HepG2 (cell line): ENCODE data around the gene TMEM151A. TPM values are rescaled to one million over a fixed set of nuclear protein-coding genes. Genes with fewer than 3 reads are reported as not detected.

Experiments used
- DNMT1 ChIP-seq: sonication (generic); formaldehyde crosslinking; IDR thresholded peaks from 2 replicates; pipeline ENCODE4 v1.5.1; 2020; ENCODE audit warnings: mild to moderate bottlenecking, missing genetic modification reagents
- MED13 ChIP-seq: sonication (generic); formaldehyde crosslinking; IDR thresholded peaks from 2 replicates; pipeline ENCODE4 v1.5.0; 2020; ENCODE audit warnings: missing genetic modification reagents
- NFIC ChIP-seq: IDR thresholded peaks from 2 replicates; pipeline ENCODE4 v1.6.1; 2012; ENCODE audit warnings: mild to moderate bottlenecking, low read length, inconsistent platforms
- ONECUT2 ChIP-seq: sonication (generic); formaldehyde crosslinking; IDR thresholded peaks from 2 replicates; pipeline ENCODE4 v1.4.0; 2020; ENCODE audit warnings: missing genetic modification reagents
- RBAK ChIP-seq: sonication (generic); formaldehyde crosslinking; IDR thresholded peaks from 2 replicates; pipeline ENCODE4 v1.5.1; 2020; ENCODE audit warnings: mild to moderate bottlenecking, missing genetic modification reagents
- RFXANK ChIP-seq: IDR thresholded peaks from 2 replicates; pipeline ENCODE4 v1.6.1; 2016
- SMAD3 ChIP-seq: sonication (generic); formaldehyde crosslinking; IDR thresholded peaks from 2 replicates; pipeline ENCODE4 v1.4.0; 2020; ENCODE audit warnings: missing genetic modification reagents
- SMARCE1 ChIP-seq: fragments of 450-650 bp; IDR thresholded peaks from 2 replicates; pipeline ENCODE4 v1.6.1; 2017; ENCODE audit warnings: borderline replicate concordance
- SRSF4 ChIP-seq: fragments of 200-400 bp; formaldehyde crosslinking; IDR thresholded peaks from one replicate; pipeline ENCODE4 v1.6.1; 2018; ENCODE audit warnings: mild to moderate bottlenecking, low read depth, low read length, moderate library complexity; ENCODE audit not compliant: poor library complexity, severe bottlenecking
- ZBTB3 ChIP-seq: sonication (generic); formaldehyde crosslinking; IDR thresholded peaks from 2 replicates; pipeline ENCODE4 v1.4.0; 2020; ENCODE audit warnings: low read depth, mild to moderate bottlenecking, moderate library complexity, missing genetic modification reagents, borderline replicate concordance
- ZC3H13 ChIP-seq: sonication (generic); formaldehyde crosslinking; IDR thresholded peaks from 2 replicates; pipeline ENCODE4 v1.8.1; 2023; ENCODE audit warnings: mild to moderate bottlenecking, missing genetic modification reagents, moderate library complexity
- ZNF136 ChIP-seq: sonication (generic); formaldehyde crosslinking; IDR thresholded peaks from 2 replicates; pipeline ENCODE4 v1.8.1; 2022; ENCODE audit warnings: low read depth, mild to moderate bottlenecking, moderate library complexity, missing genetic modification reagents
- ZNF234 ChIP-seq: sonication (generic); formaldehyde crosslinking; conservative IDR thresholded peaks from 2 replicates; pipeline ENCODE4 v1.5.1; 2020; ENCODE audit warnings: mild to moderate bottlenecking, missing genetic modification reagents
- ZNF235 ChIP-seq: sonication (generic); formaldehyde crosslinking; IDR thresholded peaks from 2 replicates; pipeline ENCODE4 v1.8.1; 2023; ENCODE audit warnings: mild to moderate bottlenecking, missing genetic modification reagents, borderline replicate concordance
- ZNF343 ChIP-seq: sonication (generic); formaldehyde crosslinking; IDR thresholded peaks from 2 replicates; pipeline ENCODE4 v1.4.0; 2020; ENCODE audit warnings: mild to moderate bottlenecking, missing genetic modification reagents
- ZNF382 ChIP-seq: sonication (generic); formaldehyde crosslinking; IDR thresholded peaks from 2 replicates; pipeline ENCODE4 v1.5.0; 2020; ENCODE audit warnings: missing genetic modification reagents, mild to moderate bottlenecking, borderline replicate concordance
- ZNF496 ChIP-seq: sonication (generic); formaldehyde crosslinking; IDR thresholded peaks from 2 replicates; pipeline ENCODE4 v1.8.1; 2023; ENCODE audit warnings: mild to moderate bottlenecking, moderate library complexity, missing genetic modification reagents; ENCODE audit not compliant: insufficient replicate concordance
- ZNF713 ChIP-seq: sonication (generic); formaldehyde crosslinking; IDR thresholded peaks from 2 replicates; pipeline ENCODE4 v1.4.0; 2020; ENCODE audit warnings: mild to moderate bottlenecking, missing genetic modification reagents
- ZNF720 ChIP-seq: sonication (generic); formaldehyde crosslinking; IDR thresholded peaks from 2 replicates; pipeline ENCODE4 v1.4.0; 2020; ENCODE audit warnings: missing genetic modification reagents
- ZNF83 ChIP-seq: sonication (generic); formaldehyde crosslinking; IDR thresholded peaks from 2 replicates; pipeline ENCODE4 v1.4.0; 2020; ENCODE audit warnings: missing genetic modification reagents, mild to moderate bottlenecking, borderline replicate concordance
- polyA plus RNA-seq, 8 experiments: library from polyadenylated mRNA; depleted of rRNA in 3 of 8; stranded (reverse) in 7 of 8; unstranded in 1 of 8; fragments of >200 nt; fragmentation: Illumina TruSeq in 4 of 8; extraction: Trizol in 4 of 8; gene quantifications; 2 replicates each; pipeline versions ENCODE4 v1.2.1 to v1.2.3, GENCODE V29; 2011 to 2016; ENCODE audit warnings: low read depth in 4 of 8, missing spikeins in 1 of 8, mixed read lengths in 1 of 8; ENCODE audit not compliant: insufficient read depth in 1 of 8
- total RNA-seq, 5 experiments: library from RNA; depleted of rRNA; stranded (reverse); fragments of >200 nt; fragmentation: Illumina TruSeq; extraction: Trizol; gene quantifications; 2 replicates each; pipeline ENCODE4 v1.2.3, GENCODE V29; 2016; ENCODE audit warnings: low read depth in 1 of 5
- TF ChIP-seq, protein P1 (sequence below): sonication (generic); formaldehyde crosslinking; IDR thresholded peaks from 2 replicates; pipeline ENCODE4 v1.4.0; 2020; ENCODE audit warnings: missing genetic modification reagents
- TF ChIP-seq, protein P2 (sequence below): IDR thresholded peaks from 2 replicates; pipeline ENCODE4 v1.6.1; 2016; ENCODE audit warnings: low read depth, control low read depth
- TF ChIP-seq, protein P3 (sequence below): sonication (generic); formaldehyde crosslinking; IDR thresholded peaks from 2 replicates; pipeline ENCODE4; 2020; ENCODE audit warnings: missing genetic modification reagents, mild to moderate bottlenecking, borderline replicate concordance

Gene TMEM151A
- total and polyA plus RNA-seq, 2 of the 13 experiments (the other 11 are each of a cell fraction or from before 2014, with no cell fraction given) = 0.18 to 0.33 TPM

DNA sequence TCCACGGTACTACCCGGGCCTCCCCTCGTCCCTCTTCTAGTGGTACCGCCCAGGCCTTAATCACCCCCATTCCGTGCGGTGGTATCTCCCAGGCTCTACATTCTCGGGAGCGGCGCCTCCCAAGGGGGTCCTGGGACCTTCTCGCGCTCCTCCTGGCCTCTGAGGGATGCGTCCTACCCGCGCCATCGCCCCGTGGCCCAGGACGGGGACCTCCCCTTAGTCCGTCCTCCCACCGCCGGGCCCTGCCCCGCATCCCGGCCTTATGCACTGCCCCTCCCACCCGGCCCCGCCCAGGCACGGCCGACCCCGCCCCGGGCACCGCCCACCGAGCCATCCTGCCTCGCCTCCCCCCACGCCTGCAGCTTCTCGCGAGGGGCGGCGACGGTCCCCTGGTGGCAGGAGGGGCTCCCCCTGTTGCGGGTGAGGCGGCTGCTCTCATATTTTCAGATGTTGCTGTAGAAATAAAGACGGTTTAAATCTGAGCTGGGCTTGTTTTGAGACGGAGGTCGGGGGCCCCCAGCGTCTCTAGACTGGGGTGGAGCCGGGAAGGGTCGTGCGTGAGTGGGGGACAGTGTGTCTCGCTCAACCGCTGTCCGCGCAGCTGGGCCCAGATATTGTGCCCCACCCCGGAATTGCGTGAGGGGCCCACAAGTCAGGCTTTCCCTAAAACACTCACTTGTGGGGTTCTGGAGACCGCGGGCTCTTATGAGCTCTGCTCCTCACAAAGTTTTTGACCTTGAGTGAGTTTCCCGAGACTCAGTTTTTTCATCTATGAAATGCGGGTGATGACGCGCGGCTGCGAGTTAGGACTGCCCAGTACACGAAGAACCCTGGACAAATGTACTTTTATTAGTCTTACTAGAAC lies 24.1 kb upstream of the TMEM151A start (continued):
- TF ChIP-seq ZNF83 (CRISPR knock-in tag) = no peak
- TF ChIP-seq ZNF720 (CRISPR knock-in tag) = no peak
- TF ChIP-seq ZNF234 (CRISPR knock-in tag) = no peak
- no peak for TF ChIP-seq NFIC
- TF ChIP-seq, protein P1, sequence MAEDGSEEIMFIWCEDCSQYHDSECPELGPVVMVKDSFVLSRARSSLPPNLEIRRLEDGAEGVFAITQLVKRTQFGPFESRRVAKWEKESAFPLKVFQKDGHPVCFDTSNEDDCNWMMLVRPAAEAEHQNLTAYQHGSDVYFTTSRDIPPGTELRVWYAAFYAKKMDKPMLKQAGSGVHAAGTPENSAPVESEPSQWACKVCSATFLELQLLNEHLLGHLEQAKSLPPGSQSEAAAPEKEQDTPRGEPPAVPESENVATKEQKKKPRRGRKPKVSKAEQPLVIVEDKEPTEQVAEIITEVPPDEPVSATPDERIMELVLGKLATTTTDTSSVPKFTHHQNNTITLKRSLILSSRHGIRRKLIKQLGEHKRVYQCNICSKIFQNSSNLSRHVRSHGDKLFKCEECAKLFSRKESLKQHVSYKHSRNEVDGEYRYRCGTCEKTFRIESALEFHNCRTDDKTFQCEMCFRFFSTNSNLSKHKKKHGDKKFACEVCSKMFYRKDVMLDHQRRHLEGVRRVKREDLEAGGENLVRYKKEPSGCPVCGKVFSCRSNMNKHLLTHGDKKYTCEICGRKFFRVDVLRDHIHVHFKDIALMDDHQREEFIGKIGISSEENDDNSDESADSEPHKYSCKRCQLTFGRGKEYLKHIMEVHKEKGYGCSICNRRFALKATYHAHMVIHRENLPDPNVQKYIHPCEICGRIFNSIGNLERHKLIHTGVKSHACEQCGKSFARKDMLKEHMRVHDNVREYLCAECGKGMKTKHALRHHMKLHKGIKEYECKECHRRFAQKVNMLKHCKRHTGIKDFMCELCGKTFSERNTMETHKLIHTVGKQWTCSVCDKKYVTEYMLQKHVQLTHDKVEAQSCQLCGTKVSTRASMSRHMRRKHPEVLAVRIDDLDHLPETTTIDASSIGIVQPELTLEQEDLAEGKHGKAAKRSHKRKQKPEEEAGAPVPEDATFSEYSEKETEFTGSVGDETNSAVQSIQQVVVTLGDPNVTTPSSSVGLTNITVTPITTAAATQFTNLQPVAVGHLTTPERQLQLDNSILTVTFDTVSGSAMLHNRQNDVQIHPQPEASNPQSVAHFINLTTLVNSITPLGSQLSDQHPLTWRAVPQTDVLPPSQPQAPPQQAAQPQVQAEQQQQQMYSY (CRISPR knock-in tag) = no peak
- no peak for TF ChIP-seq RBAK (CRISPR knock-in tag)
- TF ChIP-seq SMAD3 (CRISPR knock-in tag) = no peak
- no peak for TF ChIP-seq MED13 (CRISPR knock-in tag)
- peak; percentile 32; the same call in 1 of the 2 replicates for TF ChIP-seq ZNF136 (CRISPR knock-in tag)
- TF ChIP-seq ZNF343 (CRISPR knock-in tag) = 0 out of 2 replicates have a peak, but pooled peaks have one; percentile 12
- TF ChIP-seq RFXANK (CRISPR knock-in tag) = no peak
- no peak for TF ChIP-seq SRSF4
- TF ChIP-seq ONECUT2 (CRISPR knock-in tag) = no peak
- TF ChIP-seq, protein P2, sequence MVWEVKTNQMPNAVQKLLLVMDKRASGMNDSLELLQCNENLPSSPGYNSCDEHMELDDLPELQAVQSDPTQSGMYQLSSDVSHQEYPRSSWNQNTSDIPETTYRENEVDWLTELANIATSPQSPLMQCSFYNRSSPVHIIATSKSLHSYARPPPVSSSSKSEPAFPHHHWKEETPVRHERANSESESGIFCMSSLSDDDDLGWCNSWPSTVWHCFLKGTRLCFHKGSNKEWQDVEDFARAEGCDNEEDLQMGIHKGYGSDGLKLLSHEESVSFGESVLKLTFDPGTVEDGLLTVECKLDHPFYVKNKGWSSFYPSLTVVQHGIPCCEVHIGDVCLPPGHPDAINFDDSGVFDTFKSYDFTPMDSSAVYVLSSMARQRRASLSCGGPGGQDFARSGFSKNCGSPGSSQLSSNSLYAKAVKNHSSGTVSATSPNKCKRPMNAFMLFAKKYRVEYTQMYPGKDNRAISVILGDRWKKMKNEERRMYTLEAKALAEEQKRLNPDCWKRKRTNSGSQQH (CRISPR knock-in tag) = no peak; the same call in 1 of the 2 replicates
- no peak for TF ChIP-seq ZNF496 (CRISPR knock-in tag)
- no peak for TF ChIP-seq ZC3H13 (CRISPR knock-in tag)
- TF ChIP-seq, protein P3, sequence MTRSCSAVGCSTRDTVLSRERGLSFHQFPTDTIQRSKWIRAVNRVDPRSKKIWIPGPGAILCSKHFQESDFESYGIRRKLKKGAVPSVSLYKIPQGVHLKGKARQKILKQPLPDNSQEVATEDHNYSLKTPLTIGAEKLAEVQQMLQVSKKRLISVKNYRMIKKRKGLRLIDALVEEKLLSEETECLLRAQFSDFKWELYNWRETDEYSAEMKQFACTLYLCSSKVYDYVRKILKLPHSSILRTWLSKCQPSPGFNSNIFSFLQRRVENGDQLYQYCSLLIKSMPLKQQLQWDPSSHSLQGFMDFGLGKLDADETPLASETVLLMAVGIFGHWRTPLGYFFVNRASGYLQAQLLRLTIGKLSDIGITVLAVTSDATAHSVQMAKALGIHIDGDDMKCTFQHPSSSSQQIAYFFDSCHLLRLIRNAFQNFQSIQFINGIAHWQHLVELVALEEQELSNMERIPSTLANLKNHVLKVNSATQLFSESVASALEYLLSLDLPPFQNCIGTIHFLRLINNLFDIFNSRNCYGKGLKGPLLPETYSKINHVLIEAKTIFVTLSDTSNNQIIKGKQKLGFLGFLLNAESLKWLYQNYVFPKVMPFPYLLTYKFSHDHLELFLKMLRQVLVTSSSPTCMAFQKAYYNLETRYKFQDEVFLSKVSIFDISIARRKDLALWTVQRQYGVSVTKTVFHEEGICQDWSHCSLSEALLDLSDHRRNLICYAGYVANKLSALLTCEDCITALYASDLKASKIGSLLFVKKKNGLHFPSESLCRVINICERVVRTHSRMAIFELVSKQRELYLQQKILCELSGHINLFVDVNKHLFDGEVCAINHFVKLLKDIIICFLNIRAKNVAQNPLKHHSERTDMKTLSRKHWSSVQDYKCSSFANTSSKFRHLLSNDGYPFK (CRISPR knock-in tag) = no peak
- TF ChIP-seq ZNF713 (CRISPR knock-in tag) = no peak
- no peak for TF ChIP-seq DNMT1 (CRISPR knock-in tag)
- TF ChIP-seq SMARCE1 = no peak
- TF ChIP-seq ZBTB3 (CRISPR knock-in tag) = no peak
- TF ChIP-seq ZNF235 = peak; percentile 86
- no peak for TF ChIP-seq ZNF382
